ENCODE results near the gene SUPT7L.

The SUPT7L gene

GRCh38 chr2:27624943-27625342, 38.5 kb downstream of the SUPT7L start:
- Histone ChIP-seq H3K9ac (ENCODE audit: insufficient read length) (no peak overlapping the region), H3K27ac (no peak overlapping the region)
- TF ChIP-seq POLR2AphosphoS5 (IDR thresholded peaks at IDR 0.05; ENCODE audit: borderline replicate concordance, low read depth, low read length) (no peak), FOXP2 (optimal IDR thresholded peaks at IDR 0.05; ENCODE audit: control extremely low read depth, extremely low read length, insufficient read depth) (no peak), EZH2 (IDR thresholded peaks at IDR 0.05) (no peak)

GRCh38 chr2:27622921-27623384, 40.5 kb downstream of the SUPT7L start:
- Histone ChIP-seq H3K9me3 (ENCODE audit: low read depth, low read length) (no peaks in the 10 kb centered on the region), H3K27ac (no peak overlapping the region), H3K9ac (ENCODE audit: insufficient read length) (no peak overlapping the region), H3K4me3 (no peak overlapping the region), H3K36me3 (ENCODE audit: insufficient read depth, low read length) (peaks cover 48% of the 10 kb centered on the region)
- no peak for TF ChIP-seq POLR2AphosphoS5 (IDR thresholded peaks at IDR 0.05; ENCODE audit: borderline replicate concordance, low read depth, low read length)
- TF ChIP-seq EZH2 (IDR thresholded peaks at IDR 0.05): no peak
- TF ChIP-seq FOXP2 (optimal IDR thresholded peaks at IDR 0.05; ENCODE audit: control extremely low read depth, extremely low read length, insufficient read depth): no peak
- no peak for DNase-seq (ENCODE audit: low read depth, low spot score)

More at GRCh38 chr2:27624943-27625342, 38.5 kb downstream of the SUPT7L start:
- Histone ChIP-seq H3K4me3 (no peak overlapping the region), H3K9me3 (ENCODE audit: low read depth, low read length) (no peaks in the 10 kb centered on the region), H3K36me3 (ENCODE audit: insufficient read depth, low read length) (peaks cover 33% of the 10 kb centered on the region)
- DNase-seq (ENCODE audit: low read depth, low spot score): no peak

DNA sequence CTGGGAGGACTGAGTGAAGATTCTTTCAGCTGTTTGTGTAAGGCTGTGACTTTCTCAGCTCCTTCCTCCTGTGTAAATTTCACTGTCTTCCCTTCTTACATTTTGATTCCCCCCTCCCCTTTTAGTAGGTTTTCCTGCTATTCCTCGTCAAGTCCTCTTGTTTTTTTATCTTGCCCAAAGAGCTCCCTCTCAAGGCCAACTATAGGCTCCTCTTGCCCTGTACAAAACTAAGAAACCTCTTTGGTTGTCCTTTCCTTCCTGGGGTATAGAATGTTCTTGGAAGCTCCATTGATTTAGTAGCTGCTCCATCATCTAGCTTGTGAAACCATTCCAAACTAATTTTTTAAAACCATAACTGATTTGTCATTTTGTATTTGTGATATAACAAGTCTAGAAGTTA, 41.9 kb downstream of the SUPT7L start:
- DNase-seq (ENCODE audit: low read depth, low spot score): no peak
- peaks cover 62% of the 10 kb centered on the region for H3K36me3 ChIP-seq (ENCODE audit: insufficient read depth, low read length)
- no peak overlapping the region for H3K27ac ChIP-seq
- TF ChIP-seq EZH2 (IDR thresholded peaks at IDR 0.05) (no peak), POLR2AphosphoS5 (IDR thresholded peaks at IDR 0.05; ENCODE audit: borderline replicate concordance, low read depth, low read length) (no peak), FOXP2 (optimal IDR thresholded peaks at IDR 0.05; ENCODE audit: control extremely low read depth, extremely low read length, insufficient read depth) (no peak)
- H3K9me3 ChIP-seq (ENCODE audit: low read depth, low read length): no peaks in the 10 kb centered on the region
- no peak overlapping the region for H3K9ac ChIP-seq (ENCODE audit: insufficient read length)
- no peak overlapping the region for H3K4me3 ChIP-seq

DNA sequence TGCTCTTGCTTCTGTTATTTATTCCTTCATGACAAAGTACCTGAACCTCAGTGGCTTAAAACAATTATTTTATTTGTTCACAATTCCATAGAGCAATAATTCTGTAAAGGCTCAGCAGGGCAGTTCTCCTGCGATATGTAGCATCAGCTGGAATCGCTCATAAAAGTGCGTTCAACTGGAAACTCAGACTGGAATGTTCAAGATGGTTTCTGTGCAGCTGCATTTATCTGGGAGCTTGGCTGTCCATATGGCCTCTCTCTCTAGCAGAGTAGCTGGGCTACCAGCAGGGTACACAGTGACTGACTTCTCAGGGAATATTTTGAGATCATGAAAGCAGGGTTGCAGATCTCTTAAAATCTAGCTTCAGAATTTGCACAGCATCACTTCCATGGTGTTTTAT, 48.1 kb downstream of the SUPT7L start:
- Histone ChIP-seq H3K27ac (no peak overlapping the region), H3K9ac (ENCODE audit: insufficient read length) (no peak overlapping the region), H3K4me3 (no peak overlapping the region), H3K9me3 (ENCODE audit: low read depth, low read length) (no peaks in the 10 kb centered on the region), H3K36me3 (ENCODE audit: insufficient read depth, low read length) (peaks cover 71% of the 10 kb centered on the region)
- no peak for DNase-seq (ENCODE audit: low read depth, low spot score)
- no peak for TF ChIP-seq EZH2 (IDR thresholded peaks at IDR 0.05)
- no peak for TF ChIP-seq FOXP2 (optimal IDR thresholded peaks at IDR 0.05; ENCODE audit: control extremely low read depth, extremely low read length, insufficient read depth)
- TF ChIP-seq POLR2AphosphoS5 (IDR thresholded peaks at IDR 0.05; ENCODE audit: borderline replicate concordance, low read depth, low read length): no peak

GRCh38 chr2:27613985-27614384, 49.4 kb downstream of the SUPT7L start:
- Histone ChIP-seq H3K9ac (ENCODE audit: insufficient read length) (no peak overlapping the region), H3K9me3 (ENCODE audit: low read depth, low read length) (no peaks in the 10 kb centered on the region)
- no peak for TF ChIP-seq FOXP2 (optimal IDR thresholded peaks at IDR 0.05; ENCODE audit: control extremely low read depth, extremely low read length, insufficient read depth)
- TF ChIP-seq EZH2 (IDR thresholded peaks at IDR 0.05): no peak
- TF ChIP-seq POLR2AphosphoS5 (IDR thresholded peaks at IDR 0.05; ENCODE audit: borderline replicate concordance, low read depth, low read length): no peak

DNA sequence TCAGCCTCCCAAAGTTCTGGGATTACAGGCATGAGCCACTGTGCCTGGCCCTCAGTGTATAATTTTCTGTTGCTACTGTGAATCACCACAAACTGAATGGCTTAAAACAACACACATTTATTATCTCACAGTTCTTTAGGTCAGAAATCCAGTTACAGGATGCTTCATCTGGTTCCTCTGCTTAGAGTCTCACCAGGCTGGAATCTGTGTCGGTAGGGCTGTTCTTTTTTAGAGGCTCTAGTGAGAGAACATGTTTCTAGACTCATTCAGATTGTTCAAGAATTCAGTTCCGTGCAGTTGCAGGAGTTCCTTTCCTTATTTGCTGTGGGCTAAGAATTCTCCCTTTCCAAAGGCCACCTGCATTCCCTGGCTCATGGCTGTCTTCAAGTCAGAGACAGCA, 56.8 kb downstream of the SUPT7L start:
- DNase-seq (ENCODE audit: low read depth, low spot score): no peak
- H3K4me3 ChIP-seq: no peak overlapping the region
- peaks cover 65% of the 10 kb centered on the region for H3K36me3 ChIP-seq (ENCODE audit: insufficient read depth, low read length)

More at GRCh38 chr2:27613985-27614384, 49.4 kb downstream of the SUPT7L start:
- peaks cover 72% of the 10 kb centered on the region for H3K36me3 ChIP-seq (ENCODE audit: insufficient read depth, low read length)
- no peak overlapping the region for H3K4me3 ChIP-seq
- DNase-seq (ENCODE audit: low read depth, low spot score): no peak
- no peak overlapping the region for H3K27ac ChIP-seq

More for the DNA sequence above, 56.8 kb downstream of the SUPT7L start:
- TF ChIP-seq EZH2 (IDR thresholded peaks at IDR 0.05) (no peak), FOXP2 (optimal IDR thresholded peaks at IDR 0.05; ENCODE audit: control extremely low read depth, extremely low read length, insufficient read depth) (no peak), POLR2AphosphoS5 (IDR thresholded peaks at IDR 0.05; ENCODE audit: borderline replicate concordance, low read depth, low read length) (no peak)
- no peak overlapping the region for H3K27ac ChIP-seq
- H3K9ac ChIP-seq (ENCODE audit: insufficient read length): no peak overlapping the region
- no peaks in the 10 kb centered on the region for H3K9me3 ChIP-seq (ENCODE audit: low read depth, low read length)

All from SK-N-MC (cell line).